HG02970 (cell line): ENCODE measurements around the gene GMDS.

ENCODE experiments used
- ATAC-seq: cut with Tn5 transposase; IDR thresholded peaks from one replicate; pipeline ENCODE4 v1.9.1; 2021; ENCODE audit warnings: mild to moderate bottlenecking, moderate library complexity, moderate number of reproducible peaks; ENCODE audit not compliant: unreplicated experiment, low FRiP score

The GMDS gene

GRCh38 chr6:2016040-2016439 lies 229.4 kb downstream of the GMDS start:
- ATAC-seq: no peak

GRCh38 chr6:2008383-2008976 lies 236.9 kb downstream of the GMDS start:
- no peak for ATAC-seq

- no peak for ATAC-seq
Observed at GRCh38 chr6:2007165-2007564, 238.2 kb downstream of the GMDS start.

GRCh38 chr6:2004888-2005287 lies 240.5 kb downstream of the GMDS start:
- ATAC-seq: no peak

GRCh38 chr6:2000962-2001361 lies 244.4 kb downstream of the GMDS start:
- no peak for ATAC-seq

- no peak for ATAC-seq
Observed at GRCh38 chr6:1997702-1998101, 247.7 kb downstream of the GMDS start.

GRCh38 chr6:1995636-1996035 lies 249.8 kb downstream of the GMDS start:
- no peak for ATAC-seq

- no peak for ATAC-seq
Observed at GRCh38 chr6:1993042-1993441, 252.4 kb downstream of the GMDS start.

- no peak for ATAC-seq
Observed at GRCh38 chr6:1991332-1991878, 254.0 kb downstream of the GMDS start.

- ATAC-seq: no peak
Observed at GRCh38 chr6:1988843-1989242, 256.6 kb downstream of the GMDS start.

GRCh38 chr6:1987640-1988039 lies 257.8 kb downstream of the GMDS start:
- ATAC-seq: no peak

GRCh38 chr6:1986454-1987243 lies 258.8 kb downstream of the GMDS start:
- ATAC-seq: no peak

GRCh38 chr6:1984346-1984994 lies 260.9 kb downstream of the GMDS start:
- ATAC-seq: no peak

- no peak for ATAC-seq
Observed at GRCh38 chr6:1983850-1984249, 261.6 kb downstream of the GMDS start.

GRCh38 chr6:1972962-1973361 lies 272.4 kb downstream of the GMDS start:
- ATAC-seq: no peak

- no peak for ATAC-seq
Observed at GRCh38 chr6:1971612-1972011, 273.8 kb downstream of the GMDS start.

GRCh38 chr6:1970151-1970561 lies 275.2 kb downstream of the GMDS start:
- ATAC-seq: no peak

- ATAC-seq: no peak
Observed at GRCh38 chr6:1966713-1967112, 278.7 kb downstream of the GMDS start.

- no peak for ATAC-seq
Observed at GRCh38 chr6:1965596-1966224, 279.7 kb downstream of the GMDS start.

GRCh38 chr6:1963596-1963995 lies 281.8 kb downstream of the GMDS start:
- ATAC-seq: no peak

GRCh38 chr6:1962201-1962600 lies 283.2 kb downstream of the GMDS start:
- ATAC-seq: no peak
